ENCODE measurements around the gene MYO18B. TPM values are rescaled to one million over a fixed set of nuclear protein-coding genes. Genes with fewer than 3 reads are reported as not detected.

Gene MYO18B
- total RNA-seq, 1 donor from 2014 or later: not detected

- intact Hi-C loops (cut with DNase I): no loop called here
Measured at GRCh38 chr22:25748704-25749103, 6.7 kb downstream of the MYO18B start.

GRCh38 chr22:25749420-25750169 lies 7.6 kb downstream of the MYO18B start:
- intact Hi-C loops (cut with DNase I): no loop called here
- H3K9me3 ChIP-seq: no peaks in the 10 kb centered on the region
- TF ChIP-seq POLR2A (IDR thresholded peaks at IDR 0.05) (no peak), CTCF (IDR thresholded peaks at IDR 0.05) (no peak), POLR2AphosphoS5 (IDR thresholded peaks at IDR 0.05; ENCODE audit: insufficient read depth in 1 of 2, low read depth in 1 of 2) (no peak)
- H3K36me3 ChIP-seq: no peaks in the 10 kb centered on the region
- no peak overlapping the region for H3K27ac ChIP-seq
- DNase-seq (ENCODE audit: extremely low spot score in 2 of 2): no peak
- H3K27me3 ChIP-seq: no peaks in the 10 kb centered on the region
- H3K4me3 ChIP-seq: no peak overlapping the region
- H3K4me1 ChIP-seq: no peaks in the 10 kb centered on the region

More at GRCh38 chr22:25748704-25749103, 6.7 kb downstream of the MYO18B start:
- Histone ChIP-seq H3K36me3 (no peaks in the 10 kb centered on the region), H3K4me1 (no peaks in the 10 kb centered on the region), H3K27ac (no peak overlapping the region), H3K4me3 (no peak overlapping the region), H3K9me3 (no peaks in the 10 kb centered on the region), H3K27me3 (no peaks in the 10 kb centered on the region)
- TF ChIP-seq POLR2AphosphoS5 (IDR thresholded peaks at IDR 0.05; ENCODE audit: insufficient read depth in 1 of 2, low read depth in 1 of 2): no peak
- no peak for TF ChIP-seq CTCF (IDR thresholded peaks at IDR 0.05)
- no peak for TF ChIP-seq POLR2A (IDR thresholded peaks at IDR 0.05)
- DNase-seq (ENCODE audit: extremely low spot score in 2 of 2): no peak

- no peak for TF ChIP-seq POLR2AphosphoS5 (IDR thresholded peaks at IDR 0.05; ENCODE audit: insufficient read depth in 1 of 2, low read depth in 1 of 2)
- TF ChIP-seq CTCF (IDR thresholded peaks at IDR 0.05): no peak
- TF ChIP-seq POLR2A (IDR thresholded peaks at IDR 0.05): no peak
- Histone ChIP-seq H3K9me3 (no peaks in the 10 kb centered on the region), H3K27me3 (no peaks in the 10 kb centered on the region), H3K27ac (no peak overlapping the region), H3K4me3 (no peak overlapping the region), H3K36me3 (no peaks in the 10 kb centered on the region), H3K4me1 (no peaks in the 10 kb centered on the region)
- no peak for DNase-seq (ENCODE audit: extremely low spot score in 2 of 2)
- intact Hi-C loops (cut with DNase I): no loop called here
Measured at GRCh38 chr22:25750569-25751173, 8.7 kb downstream of the MYO18B start.

GRCh38 chr22:25751174-25751581 lies 9.2 kb downstream of the MYO18B start:
- Histone ChIP-seq H3K27ac (no peak overlapping the region), H3K4me3 (no peak overlapping the region), H3K36me3 (no peaks in the 10 kb centered on the region), H3K9me3 (no peaks in the 10 kb centered on the region), H3K27me3 (no peaks in the 10 kb centered on the region), H3K4me1 (no peaks in the 10 kb centered on the region)
- intact Hi-C loops (cut with DNase I): no loop called here
- no peak for DNase-seq (ENCODE audit: extremely low spot score in 2 of 2)
- TF ChIP-seq POLR2AphosphoS5 (IDR thresholded peaks at IDR 0.05; ENCODE audit: insufficient read depth in 1 of 2, low read depth in 1 of 2) (no peak), POLR2A (IDR thresholded peaks at IDR 0.05) (no peak), CTCF (IDR thresholded peaks at IDR 0.05) (no peak)

All from vagina (tissue), 2 donors.